Measurements from ENCODE around the gene EFNA2. TPM values are rescaled to one million over a fixed set of nuclear protein-coding genes. Genes with fewer than 3 reads are reported as not detected.
"Not testable (repeated sequence)": the region's sequence is repeated elsewhere in the genome, so short reads cannot be mapped to it uniquely, and the experiment has no call there.

The EFNA2 gene
- total RNA-seq, 1 experiment from 2014 or later = 48.5 TPM

GRCh38 chr19:1315470-1316166, 29.9 kb downstream of the EFNA2 start:
- DNase-seq (ENCODE audit: low spot score) = peak; percentile 54

- DNase-seq (ENCODE audit: low spot score) = no peak
Observed at GRCh38 chr19:1316466-1316865, 30.8 kb downstream of the EFNA2 start.

GRCh38 chr19:1317274-1318003, 31.8 kb downstream of the EFNA2 start:
- no peak for DNase-seq (ENCODE audit: low spot score)

- no peak for DNase-seq (ENCODE audit: low spot score)
Observed at GRCh38 chr19:1318678-1319471, 33.2 kb downstream of the EFNA2 start.

GRCh38 chr19:1320282-1320650, 34.6 kb downstream of the EFNA2 start:
- not testable (repeated sequence) for DNase-seq (ENCODE audit: low spot score)

- DNase-seq (ENCODE audit: low spot score) = no peak
Observed at GRCh38 chr19:1321539-1321938, 35.9 kb downstream of the EFNA2 start.

- DNase-seq (ENCODE audit: low spot score) = no peak
Observed at GRCh38 chr19:1322198-1322981, 36.7 kb downstream of the EFNA2 start.

GRCh38 chr19:1324249-1324805, 38.7 kb downstream of the EFNA2 start:
- no peak for DNase-seq (ENCODE audit: low spot score)

- peak; percentile 19 for DNase-seq (ENCODE audit: low spot score)
Observed at GRCh38 chr19:1324806-1325567, 39.3 kb downstream of the EFNA2 start.

- DNase-seq (ENCODE audit: low spot score) = no peak
Observed at GRCh38 chr19:1325568-1326294, 40.1 kb downstream of the EFNA2 start.

GRCh38 chr19:1327125-1327524, 41.5 kb downstream of the EFNA2 start:
- DNase-seq (ENCODE audit: low spot score) = no peak

GRCh38 chr19:1332208-1332607, 46.5 kb downstream of the EFNA2 start:
- DNase-seq (ENCODE audit: low spot score) = not testable (repeated sequence)

- DNase-seq (ENCODE audit: low spot score) = no peak
Observed at GRCh38 chr19:1336079-1336684, 50.5 kb downstream of the EFNA2 start.

- DNase-seq (ENCODE audit: low spot score) = no peak
Observed at GRCh38 chr19:1340681-1341469, 55.2 kb downstream of the EFNA2 start.

- no peak for DNase-seq (ENCODE audit: low spot score)
Observed at GRCh38 chr19:1343041-1343440, 57.4 kb downstream of the EFNA2 start.

GRCh38 chr19:1349211-1349610, 63.5 kb downstream of the EFNA2 start:
- no peak for DNase-seq (ENCODE audit: low spot score)

- DNase-seq (ENCODE audit: low spot score) = no peak
Observed at GRCh38 chr19:1350867-1351266, 65.2 kb downstream of the EFNA2 start.

All from HT-29 (cell line).